ENCODE data around the gene CAB39.

CAB39 gene

DNA sequence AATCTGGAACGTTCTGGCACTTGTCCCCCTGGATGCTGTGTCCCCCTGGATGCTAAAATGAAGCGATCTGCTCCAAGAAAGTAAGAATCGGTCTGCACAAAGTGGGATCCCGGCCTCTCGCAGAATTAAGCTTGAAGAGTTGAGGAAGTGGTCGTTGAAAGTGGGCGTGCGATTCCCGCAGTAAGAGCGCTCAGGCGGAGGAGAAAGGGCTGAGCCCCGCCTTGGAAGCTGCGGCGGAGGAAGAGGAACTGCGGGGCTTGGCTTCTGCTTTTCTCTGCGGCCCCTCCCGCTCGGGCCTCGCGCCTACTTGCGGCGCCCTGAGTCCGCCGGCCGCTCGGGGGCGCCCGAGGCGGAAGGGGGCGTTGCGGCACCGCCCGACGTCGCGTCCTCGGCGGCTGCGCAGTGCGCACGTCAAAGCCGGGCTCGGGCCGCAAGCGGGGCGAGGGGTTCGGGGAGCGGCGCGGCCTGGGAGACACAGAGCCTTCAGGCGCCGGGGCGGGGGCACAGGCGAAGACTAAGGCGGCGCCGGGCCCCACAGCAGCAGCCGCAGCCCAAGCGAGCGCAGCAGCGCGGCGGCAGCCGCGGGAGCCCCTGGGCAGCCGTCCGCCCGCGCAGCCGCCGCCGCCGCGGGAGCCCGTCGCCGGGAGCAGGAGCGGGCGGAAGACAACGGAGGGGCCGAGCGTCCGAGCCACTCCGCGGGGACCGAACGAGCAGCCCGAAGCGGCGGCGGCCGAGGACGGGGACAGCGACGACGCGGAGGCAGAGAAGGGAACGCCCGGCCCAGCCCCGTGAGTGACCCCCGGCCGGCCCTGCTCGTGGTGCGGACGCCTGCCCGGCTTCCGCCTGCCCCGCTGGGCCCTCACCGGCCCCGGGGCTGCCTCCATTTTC, at the start of gene CAB39:
Gene CAB39 (plus strand): TSS at position 400 of the 888 bp plus-strand sequence. CDS start 47,160 bp downstream, outside the sequence.
- TF ChIP-seq CTCF (IDR thresholded peaks at IDR 0.05; ENCODE audit: control insufficient read depth, extremely low read depth, insufficient read depth) = peak; percentile 92
- no peak for DNase-seq (ENCODE audit: low read depth)
- H3K4me3 ChIP-seq (ENCODE audit: low read depth, low read length) = peak within 1 kb of the TSS; percentile 84

DNA sequence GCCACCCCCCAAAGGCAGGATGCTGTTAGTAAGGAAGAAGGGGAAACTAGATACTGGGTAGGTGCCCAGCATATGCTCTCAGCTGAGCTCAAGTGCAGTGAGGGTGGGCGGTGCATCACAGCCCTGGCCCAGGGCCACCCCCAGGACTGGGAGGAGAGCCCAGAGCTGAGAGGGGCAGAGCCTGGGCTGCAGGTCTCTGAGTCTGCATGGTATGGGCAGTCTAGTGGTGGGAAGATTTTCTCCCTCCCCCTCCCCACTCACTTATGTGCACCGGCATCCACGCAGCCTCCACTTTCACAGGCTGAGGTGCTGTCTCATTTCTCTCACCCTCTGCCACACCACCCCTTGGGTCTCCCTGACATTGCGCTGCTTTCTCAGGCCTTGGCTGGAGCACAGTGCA, 48.5 kb upstream of the CAB39 start:
- no peak for TF ChIP-seq CTCF (IDR thresholded peaks at IDR 0.05; ENCODE audit: control insufficient read depth, extremely low read depth, insufficient read depth)
- H3K4me3 ChIP-seq (ENCODE audit: low read depth, low read length) = no peak overlapping the region
- no peak for DNase-seq (ENCODE audit: low read depth)

DNA sequence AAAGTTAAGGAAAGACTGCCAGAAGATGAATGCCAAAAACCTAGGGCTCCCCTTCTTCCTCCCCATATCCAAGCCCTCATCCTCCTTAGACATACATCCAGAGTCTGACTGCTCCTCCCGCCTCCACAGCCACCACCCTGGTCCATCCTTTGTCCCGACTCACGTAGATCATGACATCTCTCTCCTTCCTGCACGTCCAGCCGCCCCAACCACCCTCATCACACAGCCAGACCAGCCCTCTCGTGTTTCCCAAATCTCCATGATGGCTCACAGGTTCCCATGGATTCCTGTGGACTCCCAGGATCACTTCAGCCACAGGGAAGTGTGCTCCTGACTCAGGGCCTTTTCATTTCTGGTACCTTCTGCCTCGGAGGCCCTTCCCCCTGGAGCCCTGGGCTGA, 47.8 kb upstream of the CAB39 start:
- TF ChIP-seq CTCF (IDR thresholded peaks at IDR 0.05; ENCODE audit: control insufficient read depth, extremely low read depth, insufficient read depth) = no peak
- DNase-seq (ENCODE audit: low read depth) = no peak
- H3K4me3 ChIP-seq (ENCODE audit: low read depth, low read length) = no peak overlapping the region

DNA sequence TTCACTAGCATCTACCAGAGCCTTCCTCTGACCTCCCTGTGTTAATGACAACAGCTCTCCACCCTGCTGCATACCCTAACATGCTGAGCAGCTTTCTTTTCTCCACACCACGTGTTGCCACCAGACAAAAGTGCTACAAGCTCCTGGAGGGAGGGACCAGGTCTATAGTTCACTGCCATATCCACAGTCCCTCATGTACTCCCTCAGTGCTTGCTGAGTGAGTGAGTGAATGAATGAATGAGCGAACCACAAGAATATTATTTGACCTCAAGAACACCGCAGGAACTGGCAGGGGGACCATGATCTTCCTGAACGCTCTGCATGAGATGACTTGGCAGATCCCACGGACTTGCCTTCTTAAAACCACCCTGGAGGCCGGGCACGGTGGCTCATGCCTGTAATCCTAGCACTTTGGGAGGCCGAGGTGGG, 47.4 kb upstream of the CAB39 start:
- TF ChIP-seq CTCF (IDR thresholded peaks at IDR 0.05; ENCODE audit: control insufficient read depth, extremely low read depth, insufficient read depth) = no peak
- no peak for DNase-seq (ENCODE audit: low read depth)
- H3K4me3 ChIP-seq (ENCODE audit: low read depth, low read length) = no peak overlapping the region

DNA sequence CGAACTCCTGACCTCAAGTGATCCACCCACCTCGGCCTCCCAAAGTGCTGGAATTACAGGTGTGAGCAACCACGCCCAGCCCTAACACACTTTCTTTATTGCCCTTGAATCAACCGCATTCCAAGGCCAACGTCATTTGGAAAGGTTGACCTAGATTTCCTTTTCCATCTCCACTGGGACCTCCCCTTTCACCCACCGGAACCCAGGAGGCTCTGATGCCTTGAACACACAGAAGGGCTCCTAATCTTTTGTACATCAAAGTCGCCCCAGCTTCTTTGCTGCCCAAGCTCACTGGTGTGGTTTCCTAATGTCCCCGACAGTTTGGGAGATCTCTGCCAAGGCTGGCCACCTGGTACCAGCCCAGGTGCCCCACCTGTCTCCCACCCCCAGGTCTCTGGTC, 46.2 kb upstream of the CAB39 start:
- H3K4me3 ChIP-seq (ENCODE audit: low read depth, low read length) = no peak overlapping the region
- no peak for TF ChIP-seq CTCF (IDR thresholded peaks at IDR 0.05; ENCODE audit: control insufficient read depth, extremely low read depth, insufficient read depth)
- DNase-seq (ENCODE audit: low read depth) = no peak

DNA sequence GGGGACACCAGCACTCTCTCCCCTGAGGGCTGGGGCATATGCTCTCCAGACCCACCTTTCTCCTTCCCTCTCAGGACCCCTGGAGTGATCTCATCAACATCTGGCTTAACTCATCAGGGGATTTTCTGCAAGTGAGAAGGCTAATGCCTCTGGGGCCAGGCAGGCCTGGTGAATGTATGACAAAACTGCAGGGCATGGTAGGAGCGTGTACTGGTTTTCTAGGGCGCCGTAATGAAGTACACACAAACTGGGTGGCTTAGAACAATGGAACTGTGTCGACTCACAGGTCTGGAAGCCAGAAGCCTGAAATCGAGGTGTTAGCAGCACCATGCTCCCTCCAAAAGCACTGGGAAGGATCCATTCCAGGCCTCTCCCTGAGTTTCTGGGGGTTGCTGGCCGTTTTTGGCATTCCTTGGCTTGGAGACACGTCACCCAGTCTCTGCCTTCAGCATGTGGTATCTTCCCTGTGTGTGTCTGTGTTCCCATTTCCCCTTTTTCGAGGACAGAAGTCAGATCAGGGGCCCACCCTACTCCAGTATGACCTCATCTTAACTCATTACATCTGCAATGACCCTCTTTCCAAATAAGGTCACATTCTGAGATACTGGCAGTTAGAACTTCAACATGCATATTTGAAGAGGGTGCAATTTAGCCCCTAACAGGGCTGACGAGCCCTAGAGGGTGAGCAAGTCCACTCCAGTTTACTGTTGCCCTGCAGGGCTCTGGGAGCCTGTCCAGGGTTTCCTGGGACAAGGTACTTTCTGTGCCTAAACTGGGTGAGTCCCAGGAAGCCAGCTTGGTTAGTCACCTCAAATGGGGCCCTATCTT, 45.5 kb upstream of the CAB39 start:
- TF ChIP-seq CTCF (IDR thresholded peaks at IDR 0.05; ENCODE audit: control insufficient read depth, extremely low read depth, insufficient read depth) = no peak
- DNase-seq (ENCODE audit: low read depth) = no peak
- no peak overlapping the region for H3K4me3 ChIP-seq (ENCODE audit: low read depth, low read length)

Measured in LNCaP clone FGC (cell line).